GM12872 (cell line): Measurements from ENCODE around the gene DNM3.
A peak's percentile ranks its signal among the peaks of the same experiment; 100 is the strongest.

Experiments
- CTCF ChIP-seq: IDR thresholded peaks from 3 replicates; pipeline ENCODE4 v1.5.1; 2011; ENCODE audit warnings: low read depth, mild to moderate bottlenecking, low read length, moderate library complexity; ENCODE audit not compliant: insufficient read depth

The DNM3 gene

GRCh38 chr1:171969813-171970212 is 128.5 kb downstream of the DNM3 start:
- TF ChIP-seq CTCF, result no peak

GRCh38 chr1:171972846-171973245 is 131.5 kb downstream of the DNM3 start:
- no peak for TF ChIP-seq CTCF

- TF ChIP-seq CTCF, result no peak
These were observed 132.1 kb downstream of the DNM3 start for GRCh38 chr1:171973421-171973820.

GRCh38 chr1:171981303-171981702 is 140.0 kb downstream of the DNM3 start:
- TF ChIP-seq CTCF, result no peak

DNA sequence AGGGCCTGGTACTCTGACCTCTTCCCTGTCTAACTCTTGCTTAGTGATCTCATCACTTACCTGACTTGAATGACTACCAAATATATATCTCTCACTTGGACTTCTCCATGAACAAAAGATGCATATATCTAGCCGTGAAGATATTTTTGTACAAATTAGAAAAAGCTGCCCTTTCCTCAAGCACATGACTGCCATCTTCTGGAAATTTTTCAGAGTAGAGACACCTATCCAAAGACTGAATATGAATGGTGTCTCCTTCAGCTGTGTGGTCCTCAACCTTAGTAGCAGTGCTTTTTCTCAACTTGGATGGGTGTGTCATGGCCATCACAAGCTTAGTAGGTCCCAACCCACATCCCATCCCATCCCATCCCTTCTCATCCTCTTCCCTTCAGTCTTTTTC is 142.3 kb downstream of the DNM3 start:
- 0 out of 3 replicates have a peak, but pooled peaks have one; percentile 21 for TF ChIP-seq CTCF

DNA sequence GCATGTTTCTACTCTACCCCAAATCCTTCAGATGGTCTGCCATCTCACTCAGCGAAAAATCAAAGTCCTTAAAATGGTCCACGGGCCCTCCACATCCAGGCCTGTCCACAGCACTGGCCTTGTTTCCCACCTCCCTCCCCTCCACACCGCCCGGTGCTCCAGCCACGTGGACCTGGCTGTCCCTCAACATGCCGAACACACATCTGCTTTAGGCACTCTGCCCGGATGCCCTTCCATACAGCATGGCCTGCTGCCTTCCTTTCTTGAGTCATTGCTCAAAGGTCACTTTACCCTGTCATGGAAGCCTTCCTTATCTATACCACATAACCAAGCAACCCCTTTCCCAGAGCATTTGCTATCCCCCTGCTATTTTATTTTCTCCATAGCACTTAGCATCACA is 143.0 kb downstream of the DNM3 start:
- no peak for TF ChIP-seq CTCF

- peak; percentile 75 for TF ChIP-seq CTCF
These were observed 143.7 kb downstream of the DNM3 start for GRCh38 chr1:171984850-171985485.
